Keratinocyte (primary cell): Measurements from ENCODE around the gene BEND5.

Source experiments
- EZH2 ChIP-seq: IDR thresholded peaks from one replicate; pipeline ENCODE4 v1.6.1; 2012; ENCODE audit warnings: inconsistent platforms, mild to moderate bottlenecking, low read length, moderate library complexity
- TF ChIP-seq, protein P1 (sequence below), 3 experiments: IDR thresholded peaks in 1 of 3; conservative IDR thresholded peaks in 1 of 3; optimal IDR thresholded peaks in 1 of 3; 2 replicates in 2 of 3; 3 replicates in 1 of 3; pipeline versions ENCODE3 to v1.5.1; 2011; ENCODE audit warnings: low read length in 3 of 3, mild to moderate bottlenecking in 3 of 3, moderate library complexity in 2 of 3, control low read depth in 1 of 3, inconsistent platforms in 1 of 3; ENCODE audit not compliant: insufficient read depth in 2 of 3; ENCODE audit errors: extremely low read depth in 1 of 3

DNA sequence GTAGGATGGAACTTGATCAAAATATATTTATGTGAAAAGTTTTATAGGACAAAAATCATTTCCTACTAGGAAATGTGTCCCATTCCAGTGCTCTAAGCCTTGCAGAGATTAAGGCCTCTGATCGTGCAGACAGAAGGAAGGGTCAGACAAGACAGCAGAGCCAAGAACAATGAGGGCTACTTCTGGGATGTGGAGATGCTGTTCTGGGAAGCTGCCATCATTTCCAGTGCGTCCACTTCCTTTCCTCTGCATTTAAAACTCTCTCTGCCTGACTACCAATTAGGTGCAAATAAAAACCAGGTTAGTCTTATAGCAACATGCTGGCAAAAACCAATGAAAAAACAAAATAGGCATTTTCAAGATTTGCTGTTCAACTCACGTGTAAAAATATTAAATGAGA is 36.1 kb downstream of the BEND5 start:
- TF ChIP-seq, protein P1, sequence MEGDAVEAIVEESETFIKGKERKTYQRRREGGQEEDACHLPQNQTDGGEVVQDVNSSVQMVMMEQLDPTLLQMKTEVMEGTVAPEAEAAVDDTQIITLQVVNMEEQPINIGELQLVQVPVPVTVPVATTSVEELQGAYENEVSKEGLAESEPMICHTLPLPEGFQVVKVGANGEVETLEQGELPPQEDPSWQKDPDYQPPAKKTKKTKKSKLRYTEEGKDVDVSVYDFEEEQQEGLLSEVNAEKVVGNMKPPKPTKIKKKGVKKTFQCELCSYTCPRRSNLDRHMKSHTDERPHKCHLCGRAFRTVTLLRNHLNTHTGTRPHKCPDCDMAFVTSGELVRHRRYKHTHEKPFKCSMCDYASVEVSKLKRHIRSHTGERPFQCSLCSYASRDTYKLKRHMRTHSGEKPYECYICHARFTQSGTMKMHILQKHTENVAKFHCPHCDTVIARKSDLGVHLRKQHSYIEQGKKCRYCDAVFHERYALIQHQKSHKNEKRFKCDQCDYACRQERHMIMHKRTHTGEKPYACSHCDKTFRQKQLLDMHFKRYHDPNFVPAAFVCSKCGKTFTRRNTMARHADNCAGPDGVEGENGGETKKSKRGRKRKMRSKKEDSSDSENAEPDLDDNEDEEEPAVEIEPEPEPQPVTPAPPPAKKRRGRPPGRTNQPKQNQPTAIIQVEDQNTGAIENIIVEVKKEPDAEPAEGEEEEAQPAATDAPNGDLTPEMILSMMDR (optimal IDR thresholded peaks at IDR 0.05 in 1 of 3, IDR thresholded peaks at IDR 0.05 in 1 of 3, conservative IDR thresholded peaks at IDR 0.05 in 1 of 3; ENCODE audit: extremely low read depth in 1 of 3, insufficient read depth in 2 of 3, low read length in 3 of 3) = no peak
- TF ChIP-seq EZH2 = no peak
